ENCODE measurements around the gene CDH18. TPM values are rescaled to one million over a fixed set of nuclear protein-coding genes. Genes with fewer than 3 reads are reported as not detected.

Gene CDH18
- total RNA-seq, 4 donors from 2014 or later = not detected

GRCh38 chr5:19655627-19656026, 332.4 kb downstream of the CDH18 start:
- no peak for TF ChIP-seq CTCF (IDR thresholded peaks at IDR 0.05; ENCODE audit: low read depth)

- no peak for TF ChIP-seq CTCF (IDR thresholded peaks at IDR 0.05; ENCODE audit: low read depth)
These were observed 349.5 kb downstream of the CDH18 start for GRCh38 chr5:19638461-19638860.

GRCh38 chr5:19630876-19631275, 357.1 kb downstream of the CDH18 start:
- TF ChIP-seq CTCF (IDR thresholded peaks at IDR 0.05; ENCODE audit: low read depth) = no peak

- no peak for TF ChIP-seq CTCF (IDR thresholded peaks at IDR 0.05; ENCODE audit: low read depth)
These were observed 361.8 kb downstream of the CDH18 start for GRCh38 chr5:19626211-19626610.

GRCh38 chr5:19625562-19625961, 362.4 kb downstream of the CDH18 start:
- TF ChIP-seq CTCF (IDR thresholded peaks at IDR 0.05; ENCODE audit: low read depth) = no peak

- no peak for TF ChIP-seq CTCF (IDR thresholded peaks at IDR 0.05; ENCODE audit: low read depth)
These were observed 368.4 kb downstream of the CDH18 start for GRCh38 chr5:19619571-19619970.

GRCh38 chr5:19616701-19617215, 371.2 kb downstream of the CDH18 start:
- no peak for TF ChIP-seq CTCF (IDR thresholded peaks at IDR 0.05; ENCODE audit: low read depth)

Data from subcutaneous adipose tissue (tissue), 4 donors.